B cell (primary cell): ENCODE measurements around the gene SLC35B2.

Experiments used
- EZH2 ChIP-seq: IDR thresholded peaks from 2 replicates; pipeline ENCODE4 v1.6.1; 2012; ENCODE audit warnings: borderline replicate concordance, low read depth, mild to moderate bottlenecking, moderate library complexity, low read length; ENCODE audit not compliant: insufficient read depth, poor library complexity, severe bottlenecking
- TF ChIP-seq, protein P1 (sequence below): fragments of 200-600 bp; IDR thresholded peaks from one replicate; pipeline ENCODE4 v1.8.0; 2022; ENCODE audit warnings: antibody characterized with exemption, mild to moderate bottlenecking

DNA sequence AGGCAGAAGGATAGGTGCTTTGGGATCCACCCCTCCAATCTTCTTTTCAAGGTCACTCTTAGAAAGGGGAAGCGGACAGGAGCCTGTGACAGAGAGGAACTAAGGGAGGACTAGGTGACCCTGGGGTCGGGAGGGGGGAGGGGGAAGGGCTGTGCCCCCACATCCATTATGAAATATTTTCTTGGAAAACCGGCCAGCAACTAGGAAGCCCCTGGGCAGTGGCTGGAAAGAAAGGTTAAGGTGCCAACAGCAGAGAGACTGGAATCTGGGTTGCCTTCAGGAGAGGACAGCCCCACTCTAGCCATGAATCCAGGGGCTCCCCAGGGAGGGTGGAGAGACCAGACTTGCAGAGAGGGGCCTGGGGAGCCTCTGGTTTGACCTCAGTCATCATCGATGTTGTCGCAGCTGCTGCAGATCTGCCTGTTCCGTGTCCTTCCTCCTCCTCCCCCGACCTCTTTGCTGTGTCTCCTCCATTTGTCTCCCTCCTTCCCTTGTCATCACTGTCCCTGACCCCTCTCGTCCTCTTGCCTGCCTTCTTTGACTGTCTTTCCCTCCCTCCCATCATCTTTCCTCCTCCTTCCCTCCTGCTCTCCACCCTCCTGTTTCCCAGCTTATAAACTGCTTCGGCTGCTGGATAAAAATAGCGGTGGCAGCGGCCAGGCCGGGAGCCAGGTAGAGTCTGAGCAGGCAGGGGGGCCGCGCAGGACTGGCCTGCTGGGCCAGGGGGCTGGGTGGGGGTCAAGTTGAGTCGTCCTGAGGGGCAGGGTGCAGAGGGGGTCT, 30.8 kb downstream of the SLC35B2 start:
- TF ChIP-seq, protein P1, sequence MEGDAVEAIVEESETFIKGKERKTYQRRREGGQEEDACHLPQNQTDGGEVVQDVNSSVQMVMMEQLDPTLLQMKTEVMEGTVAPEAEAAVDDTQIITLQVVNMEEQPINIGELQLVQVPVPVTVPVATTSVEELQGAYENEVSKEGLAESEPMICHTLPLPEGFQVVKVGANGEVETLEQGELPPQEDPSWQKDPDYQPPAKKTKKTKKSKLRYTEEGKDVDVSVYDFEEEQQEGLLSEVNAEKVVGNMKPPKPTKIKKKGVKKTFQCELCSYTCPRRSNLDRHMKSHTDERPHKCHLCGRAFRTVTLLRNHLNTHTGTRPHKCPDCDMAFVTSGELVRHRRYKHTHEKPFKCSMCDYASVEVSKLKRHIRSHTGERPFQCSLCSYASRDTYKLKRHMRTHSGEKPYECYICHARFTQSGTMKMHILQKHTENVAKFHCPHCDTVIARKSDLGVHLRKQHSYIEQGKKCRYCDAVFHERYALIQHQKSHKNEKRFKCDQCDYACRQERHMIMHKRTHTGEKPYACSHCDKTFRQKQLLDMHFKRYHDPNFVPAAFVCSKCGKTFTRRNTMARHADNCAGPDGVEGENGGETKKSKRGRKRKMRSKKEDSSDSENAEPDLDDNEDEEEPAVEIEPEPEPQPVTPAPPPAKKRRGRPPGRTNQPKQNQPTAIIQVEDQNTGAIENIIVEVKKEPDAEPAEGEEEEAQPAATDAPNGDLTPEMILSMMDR, result no peak
- no peak for TF ChIP-seq EZH2
